Muscle layer of colon (tissue), 2 donors: Measurements from ENCODE around the gene PHF21B.
"Not testable (repeated sequence)": the region's sequence is repeated elsewhere in the genome, so short reads cannot be mapped to it uniquely, and the experiment has no call there.

Source experiments
- H3K27ac ChIP-seq: one replicate; pipeline ENCODE4 v1.7.0; 2013; ENCODE audit warnings: low read depth, mild to moderate bottlenecking, low read length, moderate library complexity
- H3K27me3 ChIP-seq, 2 donors: one replicate each; pipeline ENCODE4 v1.7.0; 2013; ENCODE audit warnings: low read length in 2 of 2, mild to moderate bottlenecking in 2 of 2; ENCODE audit not compliant: insufficient read depth in 2 of 2, control insufficient read depth in 1 of 2
- H3K36me3 ChIP-seq: one replicate; pipeline ENCODE4 v1.7.0; 2013; ENCODE audit warnings: mild to moderate bottlenecking, low read length; ENCODE audit not compliant: insufficient read depth
- H3K4me1 ChIP-seq: one replicate; pipeline ENCODE4 v1.7.0; 2013; ENCODE audit warnings: mild to moderate bottlenecking, low read length; ENCODE audit not compliant: insufficient read depth
- H3K4me3 ChIP-seq, 2 donors: one replicate each; pipeline ENCODE4 v1.7.0; 2013; ENCODE audit warnings: low read length in 2 of 2, low read depth in 1 of 2, mild to moderate bottlenecking in 1 of 2, moderate library complexity in 1 of 2
- H3K9ac ChIP-seq: one replicate; pipeline ENCODE4 v1.7.0; 2013; ENCODE audit warnings: low read length
- H3K9me3 ChIP-seq: one replicate; pipeline ENCODE4 v1.7.0; 2013; ENCODE audit warnings: mild to moderate bottlenecking, low read length
- donor health status: abdominal sarcoma.
- donor health status: Adenocarcinoma of cecum.

The PHF21B gene

DNA sequence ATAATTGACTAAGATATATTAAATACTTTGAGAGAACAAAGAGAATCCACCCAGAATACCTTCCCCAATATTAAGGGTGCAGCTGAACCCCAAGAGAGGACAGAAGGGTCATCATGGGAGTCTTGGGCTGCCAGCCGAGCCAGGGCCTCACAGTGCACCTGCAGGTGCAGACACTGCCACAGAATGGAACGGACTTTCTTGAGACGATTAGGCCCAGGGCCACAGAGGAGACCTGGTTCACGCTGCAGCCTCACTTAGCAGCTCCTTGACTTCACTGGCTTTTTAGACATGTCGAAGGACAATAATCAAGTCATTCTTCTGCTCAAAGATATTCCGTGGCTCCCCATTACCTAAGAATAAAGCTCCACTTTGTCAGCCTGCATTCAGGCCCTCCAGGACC, 100.6 kb downstream of the PHF21B start:
- H3K27me3 ChIP-seq = no peaks in the 10 kb centered on the region
- no peak overlapping the region for H3K4me3 ChIP-seq
- H3K36me3 ChIP-seq = no peaks in the 10 kb centered on the region
- H3K9ac ChIP-seq = no peak overlapping the region
- H3K9me3 ChIP-seq = no peaks in the 10 kb centered on the region
- H3K4me1 ChIP-seq = no peaks in the 10 kb centered on the region
- no peak overlapping the region for H3K27ac ChIP-seq

DNA sequence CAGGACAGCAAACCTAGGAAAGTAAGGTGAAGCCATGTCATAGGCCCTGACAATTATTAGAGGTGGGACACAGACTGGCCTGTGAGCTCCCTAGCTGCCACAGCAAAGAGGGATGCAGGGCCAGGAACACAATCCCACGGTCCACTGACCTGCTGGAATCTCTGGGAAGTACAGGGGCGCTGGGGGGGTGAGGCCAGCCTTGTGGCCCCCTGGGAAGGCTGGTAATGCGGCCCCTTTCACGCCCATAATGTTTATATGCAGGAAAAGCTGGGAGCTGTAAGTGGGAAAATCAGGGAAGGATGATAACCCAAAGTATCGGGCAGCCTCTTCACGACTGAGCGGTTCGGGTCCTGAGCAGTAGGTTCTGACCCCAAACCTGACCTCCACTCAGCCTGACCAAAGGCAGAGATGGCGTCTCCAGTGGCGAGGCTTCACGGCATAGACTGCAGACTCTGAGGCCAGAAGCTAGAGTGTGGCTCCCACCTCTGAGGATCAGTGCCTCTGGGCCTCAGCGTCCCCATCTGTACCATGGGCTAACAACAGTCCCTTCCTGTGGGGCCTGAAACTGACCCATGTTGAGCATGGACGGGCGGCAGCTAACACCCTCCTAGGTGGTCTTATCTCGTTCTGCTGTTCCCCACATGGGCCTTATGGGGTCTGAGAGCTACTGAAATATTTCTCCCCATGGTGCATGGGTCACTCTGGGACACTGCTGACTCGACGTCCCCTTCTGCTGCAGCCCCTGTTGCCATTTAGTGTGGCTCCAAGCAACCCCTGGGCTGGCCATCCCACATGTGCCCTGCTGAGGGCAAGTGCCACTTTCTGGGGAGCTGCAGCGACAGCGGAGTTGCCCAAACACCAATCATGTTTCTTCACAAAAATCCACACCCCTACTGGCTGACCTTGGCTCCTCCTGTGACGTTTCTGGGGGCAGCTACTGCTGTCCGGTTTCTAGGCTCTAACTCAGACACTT, 101.8 kb downstream of the PHF21B start:
- Histone ChIP-seq H3K36me3 (no peaks in the 10 kb centered on the region), H3K27ac (no peak overlapping the region), H3K9me3 (no peaks in the 10 kb centered on the region), H3K4me3 (no peak overlapping the region), H3K4me1 (no peaks in the 10 kb centered on the region), H3K27me3 (no peaks in the 10 kb centered on the region), H3K9ac (no peak overlapping the region)

GRCh38 chr22:44906999-44907644, 102.7 kb downstream of the PHF21B start:
- no peak overlapping the region for H3K27ac ChIP-seq
- H3K4me3 ChIP-seq = no peak overlapping the region
- no peak overlapping the region for H3K9ac ChIP-seq
- H3K36me3 ChIP-seq = no peaks in the 10 kb centered on the region
- H3K9me3 ChIP-seq = peaks cover under 1% of the 10 kb centered on the region
- no peaks in the 10 kb centered on the region for H3K27me3 ChIP-seq
- H3K4me1 ChIP-seq = no peaks in the 10 kb centered on the region

DNA sequence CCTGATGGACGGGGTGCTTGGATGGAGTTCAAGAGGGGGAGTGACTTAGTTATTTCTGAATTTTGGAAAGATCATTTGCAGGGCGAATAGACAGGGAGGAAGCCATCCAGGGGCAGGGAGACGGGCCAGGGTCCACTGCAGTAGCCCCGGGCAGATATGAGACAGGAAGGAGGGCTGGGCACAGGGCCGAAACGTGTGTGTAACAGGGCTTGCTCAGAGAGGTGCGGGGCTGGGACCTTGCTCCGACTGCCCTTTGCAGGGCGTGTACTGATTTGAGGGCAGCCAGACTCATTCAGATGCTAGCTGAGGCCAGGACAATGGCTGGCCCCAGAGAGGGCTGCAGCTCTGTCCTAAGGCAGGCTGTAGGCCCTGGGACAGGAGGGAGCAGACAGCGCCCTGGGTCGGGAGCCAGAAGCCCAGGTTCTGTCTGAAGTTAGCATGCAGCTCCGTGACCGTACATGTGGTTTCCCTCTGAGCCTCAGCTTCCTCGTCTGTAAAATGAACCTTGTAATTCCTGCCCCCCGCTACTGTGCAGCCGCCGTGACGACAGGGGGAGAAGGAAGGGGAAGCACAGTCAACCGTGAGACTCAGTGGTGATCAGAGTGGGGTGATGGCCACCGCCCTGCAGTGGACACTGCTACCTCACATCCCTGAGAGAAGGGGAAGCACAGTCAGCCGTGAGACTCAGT, 103.4 kb downstream of the PHF21B start:
- H3K27ac ChIP-seq = no peak overlapping the region
- H3K27me3 ChIP-seq = no peaks in the 10 kb centered on the region
- no peak overlapping the region for H3K9ac ChIP-seq
- H3K36me3 ChIP-seq = no peaks in the 10 kb centered on the region
- no peak overlapping the region for H3K4me3 ChIP-seq
- H3K4me1 ChIP-seq = no peaks in the 10 kb centered on the region
- peaks cover 8% of the 10 kb centered on the region for H3K9me3 ChIP-seq

DNA sequence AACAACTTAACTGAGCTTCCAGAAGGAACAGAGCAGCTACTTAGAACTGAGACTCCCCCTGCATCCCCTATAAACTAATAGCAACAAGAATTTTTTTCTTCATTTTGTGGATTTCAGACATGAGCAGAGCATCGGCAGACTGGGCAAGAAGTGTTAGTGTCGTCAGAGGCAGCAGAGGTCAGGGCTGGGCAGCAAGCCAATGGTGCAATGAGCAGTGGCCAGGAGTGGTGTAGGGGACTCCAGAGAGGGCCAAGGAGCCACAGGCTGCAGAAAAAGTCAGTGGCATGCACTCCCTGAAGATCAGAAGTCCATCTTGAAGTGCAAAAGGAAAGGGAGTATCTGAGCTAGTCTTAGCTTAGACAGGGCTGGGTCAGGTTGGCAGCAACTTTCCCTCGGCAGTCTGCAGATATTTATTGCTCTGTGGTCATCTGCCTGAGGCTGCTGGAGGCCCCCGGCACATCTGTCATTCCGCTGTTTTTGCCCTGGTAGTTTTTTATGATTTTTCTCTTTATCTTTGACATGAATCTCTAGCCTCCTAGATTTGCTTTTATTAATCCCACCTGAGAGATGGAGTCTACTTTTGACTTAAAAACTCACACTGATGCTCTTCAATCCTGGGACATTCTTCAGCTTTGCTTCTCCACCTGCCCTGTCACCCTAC, 105.2 kb downstream of the PHF21B start:
- not testable (repeated sequence) for H3K27ac ChIP-seq, H3K36me3 ChIP-seq, H3K4me3 ChIP-seq, H3K9ac ChIP-seq, H3K4me1 ChIP-seq, H3K27me3 ChIP-seq
- peaks cover 17% of the 10 kb centered on the region for H3K9me3 ChIP-seq

- H3K36me3 ChIP-seq, H3K27me3 ChIP-seq, H3K27ac ChIP-seq, H3K4me1 ChIP-seq, H3K4me3 ChIP-seq, H3K9ac ChIP-seq: not testable (repeated sequence)
- H3K9me3 ChIP-seq = peaks cover 17% of the 10 kb centered on the region
Observed at GRCh38 chr22:44903164-44903563, 106.6 kb downstream of the PHF21B start.

GRCh38 chr22:44901301-44901700, 108.5 kb downstream of the PHF21B start:
- no peaks in the 10 kb centered on the region for H3K4me1 ChIP-seq
- no peak overlapping the region for H3K4me3 ChIP-seq
- H3K9me3 ChIP-seq = peaks cover 17% of the 10 kb centered on the region
- H3K27me3 ChIP-seq = peaks cover 0 to 4% of the 10 kb centered on the region in 2 donors
- no peaks in the 10 kb centered on the region for H3K36me3 ChIP-seq
- H3K9ac ChIP-seq = no peak overlapping the region
- no peak overlapping the region for H3K27ac ChIP-seq

GRCh38 chr22:44898236-44898635, 111.6 kb downstream of the PHF21B start:
- Histone ChIP-seq H3K27ac (no peak overlapping the region), H3K4me1 (no peaks in the 10 kb centered on the region), H3K9me3 (peaks cover 17% of the 10 kb centered on the region), H3K4me3 (no peak overlapping the region), H3K36me3 (no peaks in the 10 kb centered on the region), H3K9ac (no peak overlapping the region), H3K27me3 (peaks cover 0 to 4% of the 10 kb centered on the region in 2 donors)

GRCh38 chr22:44895296-44896055, 114.3 kb downstream of the PHF21B start:
- H3K4me1 ChIP-seq = no peaks in the 10 kb centered on the region
- no peaks in the 10 kb centered on the region for H3K9me3 ChIP-seq
- no peak overlapping the region for H3K4me3 ChIP-seq
- H3K36me3 ChIP-seq = no peaks in the 10 kb centered on the region
- H3K27ac ChIP-seq = no peak overlapping the region
- no peaks in the 10 kb centered on the region for H3K27me3 ChIP-seq
- no peak overlapping the region for H3K9ac ChIP-seq

GRCh38 chr22:44894782-44895181, 115.0 kb downstream of the PHF21B start:
- H3K36me3 ChIP-seq = no peaks in the 10 kb centered on the region
- H3K27ac ChIP-seq = no peak overlapping the region
- H3K4me3 ChIP-seq = no peak overlapping the region
- no peak overlapping the region for H3K9ac ChIP-seq
- H3K4me1 ChIP-seq = no peaks in the 10 kb centered on the region
- H3K9me3 ChIP-seq = no peaks in the 10 kb centered on the region
- no peaks in the 10 kb centered on the region for H3K27me3 ChIP-seq
